ENCODE measurements around the gene NAP1L4.

NAP1L4 gene

DNA sequence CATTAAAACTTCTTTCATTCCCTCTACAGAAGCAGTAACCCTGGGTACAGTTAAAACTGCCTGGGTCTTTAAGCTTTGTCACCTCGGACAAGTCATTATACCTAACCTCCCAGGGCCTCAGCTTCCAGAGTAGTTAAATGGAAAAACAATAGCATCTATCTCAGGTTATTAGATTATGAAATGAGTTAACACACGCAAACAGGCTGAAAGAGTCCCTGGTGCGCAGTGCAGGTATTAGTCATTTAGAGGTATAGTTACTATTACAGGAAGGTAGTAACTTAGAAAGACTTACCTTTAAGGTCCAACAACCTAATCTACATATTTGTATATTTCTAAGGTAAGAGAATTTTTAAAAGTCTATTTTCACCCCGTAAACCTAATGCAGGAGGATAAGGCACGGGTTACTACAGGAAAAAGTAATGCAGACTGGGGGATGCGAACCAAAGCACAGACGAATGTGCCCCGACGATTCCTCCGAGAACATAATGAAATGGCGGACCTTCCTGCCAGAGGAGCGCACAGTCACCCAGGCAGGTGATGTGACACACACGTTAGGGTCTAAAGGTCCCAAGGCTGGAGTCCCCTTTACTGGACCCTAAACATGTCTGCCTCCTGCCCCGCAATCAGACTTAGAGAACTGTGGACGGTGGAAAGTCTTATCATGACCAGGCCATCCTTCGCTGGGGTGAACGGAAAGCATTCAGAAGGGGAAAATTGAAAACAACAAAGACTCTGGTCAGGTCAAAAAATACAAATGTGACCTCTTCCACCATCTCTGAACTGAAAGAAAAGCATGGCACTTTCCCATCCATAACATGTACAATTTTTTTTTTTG, 1.3 kb downstream of the NAP1L4 start:
- DNase-seq: peak; percentile 49

DNA sequence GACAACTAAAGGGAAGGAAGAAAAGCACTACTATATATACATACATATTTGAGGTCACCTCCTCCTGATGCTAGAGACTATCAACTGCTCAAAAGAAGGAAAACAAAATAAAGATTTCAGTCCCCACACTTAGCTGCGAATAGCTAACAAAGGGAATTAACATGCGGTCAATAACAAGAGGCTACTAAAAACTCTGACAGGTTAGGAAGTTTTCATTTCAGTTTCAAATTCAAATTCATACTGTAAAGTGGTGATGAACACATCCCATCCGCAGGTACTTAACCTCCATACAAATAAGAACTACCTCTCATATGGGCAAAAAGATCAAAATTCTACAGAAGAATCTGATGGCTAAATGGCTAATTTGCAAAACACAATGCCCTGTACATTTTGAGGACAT, 2.6 kb downstream of the NAP1L4 start:
- DNase-seq: no peak

DNA sequence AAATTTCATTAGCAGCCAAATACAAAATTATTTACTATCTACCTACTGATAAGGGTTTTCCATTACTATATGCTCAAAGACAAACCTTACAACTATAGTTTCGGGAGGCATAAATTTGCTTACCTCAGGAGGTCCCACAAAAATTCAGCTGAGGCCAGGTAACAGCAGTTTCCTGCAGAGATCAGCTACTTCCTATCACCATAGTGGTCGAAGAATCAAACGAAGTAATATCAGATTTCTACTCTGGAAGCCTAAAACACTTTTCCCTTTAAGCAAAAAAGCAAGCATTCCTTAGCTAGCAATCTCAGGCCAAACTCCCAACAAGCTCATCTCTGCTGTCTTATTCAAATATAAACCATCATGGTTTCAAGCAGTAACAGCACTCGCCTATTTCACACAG, 3.1 kb downstream of the NAP1L4 start:
- DNase-seq: no peak

DNA sequence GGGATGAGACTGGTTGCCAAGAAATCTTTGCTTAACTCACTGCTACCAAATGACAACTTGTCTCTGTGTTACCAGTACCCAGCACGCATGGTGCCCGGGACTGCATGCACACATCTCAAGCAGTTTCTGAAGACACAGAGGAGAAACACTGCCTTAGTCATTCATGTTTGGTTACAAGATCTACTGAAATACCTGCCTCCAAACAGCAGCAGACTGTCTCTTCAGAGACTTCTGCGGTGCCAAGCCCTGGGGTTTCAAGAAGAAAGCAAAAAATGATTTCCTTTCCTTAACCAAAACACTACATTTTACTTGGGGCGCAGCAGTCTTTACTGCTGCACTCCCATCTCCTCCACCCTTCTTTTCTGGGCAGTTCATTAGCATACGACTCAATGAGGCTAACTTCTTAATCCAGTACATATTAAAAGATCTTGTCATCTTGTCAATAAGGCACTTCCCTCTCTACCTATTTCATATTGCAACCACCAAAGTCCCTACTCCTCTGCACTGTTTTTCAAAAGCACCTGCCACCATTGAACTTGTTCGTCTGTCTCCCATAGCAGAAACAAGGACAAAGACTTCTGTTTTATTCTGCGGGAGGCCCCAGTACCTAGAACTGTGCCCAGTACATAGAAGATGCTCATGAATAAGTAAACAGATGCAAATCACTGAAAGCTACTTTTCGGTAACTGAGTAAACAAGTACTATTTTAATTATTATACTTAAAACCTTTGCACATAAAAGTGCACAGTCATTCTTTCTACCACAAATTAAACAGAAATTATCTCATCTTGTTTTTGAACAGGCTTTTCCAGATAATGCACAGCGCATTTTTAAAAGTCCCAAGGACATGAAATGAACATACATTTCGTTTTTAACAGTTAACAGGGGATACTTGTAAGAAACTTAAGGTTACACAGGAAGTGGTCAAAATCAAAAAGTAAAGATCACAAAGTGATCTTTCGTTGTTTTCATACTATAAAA, 4.0 kb downstream of the NAP1L4 start:
- DNase-seq: peak; percentile 34

DNA sequence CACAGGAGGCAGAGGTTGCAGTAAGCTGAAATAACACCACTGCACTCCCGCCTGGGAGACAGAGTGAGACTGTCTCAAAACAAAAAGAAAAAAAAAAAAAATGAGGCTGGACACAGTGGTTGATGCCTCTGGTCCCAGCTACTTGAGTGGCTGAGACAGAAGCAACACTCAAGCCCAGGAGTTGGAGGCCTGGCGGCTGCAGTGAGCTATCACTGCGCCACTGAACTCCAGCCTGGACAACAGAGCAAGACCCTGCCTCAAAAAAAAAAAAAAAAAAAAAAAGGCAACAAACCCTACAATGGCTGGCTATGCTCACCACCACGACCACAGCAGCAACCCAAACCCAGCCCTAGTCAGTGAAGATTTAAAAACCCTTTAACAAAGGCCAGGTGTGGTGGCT, 8.2 kb downstream of the NAP1L4 start:
- no peak for DNase-seq

DNA sequence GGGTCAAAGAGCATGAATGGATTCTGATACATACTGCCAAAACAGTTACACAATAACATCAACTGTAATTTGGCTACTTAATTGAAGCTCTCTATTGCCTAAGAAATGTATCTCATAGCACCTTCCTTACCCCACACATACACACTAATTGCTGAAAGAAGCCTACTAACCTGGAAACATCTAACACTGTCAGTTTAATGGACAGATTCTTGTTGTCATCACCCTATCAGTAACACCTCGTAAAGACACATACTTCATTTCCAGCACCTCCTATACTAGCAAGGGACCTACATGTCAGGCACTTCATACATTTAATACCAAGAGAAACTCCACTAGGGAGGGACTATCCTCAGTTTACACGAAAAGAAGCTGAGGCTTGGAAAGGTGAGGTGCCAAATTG, 9.9 kb downstream of the NAP1L4 start:
- DNase-seq: no peak

DNA sequence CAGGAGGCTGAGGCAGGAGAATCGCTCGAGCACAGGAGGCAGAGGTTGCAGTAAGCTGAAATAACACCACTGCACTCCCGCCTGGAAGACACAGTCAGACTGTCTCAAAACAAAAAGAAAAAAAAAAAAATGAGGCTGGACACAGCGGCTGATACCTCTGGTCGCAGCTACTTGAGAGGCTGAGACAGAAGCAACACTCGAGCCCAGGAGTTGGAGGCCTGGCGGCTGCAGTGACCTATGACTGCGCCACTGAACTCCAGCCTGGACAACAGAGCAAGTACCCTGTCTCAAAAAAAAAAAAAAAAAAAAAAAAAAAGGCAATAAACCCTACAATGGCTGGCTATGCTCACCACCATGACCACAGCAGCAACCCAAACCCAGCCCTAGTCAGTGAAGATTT, 11.0 kb downstream of the NAP1L4 start:
- DNase-seq: no peak

DNA sequence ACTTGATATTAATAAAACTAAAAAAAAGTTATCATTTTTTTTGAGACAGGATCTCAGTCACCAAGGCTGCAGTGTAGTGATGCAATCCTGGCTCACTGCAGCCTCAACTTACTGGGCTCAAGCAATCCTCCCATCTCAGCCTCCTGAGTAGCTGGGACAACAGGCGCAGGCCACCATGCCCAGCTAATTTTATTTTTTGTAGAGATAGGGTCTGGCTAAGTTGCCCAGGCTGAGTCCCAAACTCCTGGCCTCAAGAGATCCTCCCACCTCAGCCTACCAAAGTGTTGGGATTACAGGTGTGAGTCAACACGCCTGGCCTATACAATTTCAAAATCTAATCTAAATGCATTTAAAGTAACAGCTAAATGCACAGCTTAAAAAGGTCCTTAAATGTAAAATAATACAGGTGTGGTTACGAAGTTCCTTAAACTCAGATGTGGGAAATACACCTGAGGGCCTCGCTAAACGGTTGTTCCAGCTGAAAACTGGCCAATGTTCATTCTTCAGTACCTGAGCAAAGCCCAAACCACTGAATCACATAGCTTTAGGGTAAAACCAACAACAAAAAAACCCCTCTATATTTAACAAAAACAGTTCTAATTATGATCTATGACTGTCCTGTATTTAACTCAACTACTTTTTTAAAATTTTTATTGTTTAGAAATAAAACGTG, 11.8 kb downstream of the NAP1L4 start:
- DNase-seq: no peak

DNA sequence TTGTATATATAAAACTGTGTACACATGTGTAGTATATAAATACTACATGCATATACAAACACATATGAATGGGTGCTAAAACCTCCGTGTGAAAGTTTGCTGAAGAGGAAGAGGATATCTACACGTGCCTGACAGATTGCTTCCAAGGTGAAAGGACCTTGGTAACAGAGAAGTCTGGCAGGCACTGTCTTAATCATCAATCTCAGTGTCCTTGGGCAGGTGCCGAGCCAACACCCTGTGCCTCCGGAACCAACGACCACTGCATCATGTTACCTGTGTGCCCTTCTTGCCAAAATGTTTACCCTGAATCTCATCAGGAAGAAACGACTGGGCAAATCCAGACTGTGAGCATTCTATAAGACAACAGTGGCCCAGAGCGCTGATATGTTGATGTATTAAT, 15.0 kb downstream of the NAP1L4 start:
- no peak for DNase-seq

DNA sequence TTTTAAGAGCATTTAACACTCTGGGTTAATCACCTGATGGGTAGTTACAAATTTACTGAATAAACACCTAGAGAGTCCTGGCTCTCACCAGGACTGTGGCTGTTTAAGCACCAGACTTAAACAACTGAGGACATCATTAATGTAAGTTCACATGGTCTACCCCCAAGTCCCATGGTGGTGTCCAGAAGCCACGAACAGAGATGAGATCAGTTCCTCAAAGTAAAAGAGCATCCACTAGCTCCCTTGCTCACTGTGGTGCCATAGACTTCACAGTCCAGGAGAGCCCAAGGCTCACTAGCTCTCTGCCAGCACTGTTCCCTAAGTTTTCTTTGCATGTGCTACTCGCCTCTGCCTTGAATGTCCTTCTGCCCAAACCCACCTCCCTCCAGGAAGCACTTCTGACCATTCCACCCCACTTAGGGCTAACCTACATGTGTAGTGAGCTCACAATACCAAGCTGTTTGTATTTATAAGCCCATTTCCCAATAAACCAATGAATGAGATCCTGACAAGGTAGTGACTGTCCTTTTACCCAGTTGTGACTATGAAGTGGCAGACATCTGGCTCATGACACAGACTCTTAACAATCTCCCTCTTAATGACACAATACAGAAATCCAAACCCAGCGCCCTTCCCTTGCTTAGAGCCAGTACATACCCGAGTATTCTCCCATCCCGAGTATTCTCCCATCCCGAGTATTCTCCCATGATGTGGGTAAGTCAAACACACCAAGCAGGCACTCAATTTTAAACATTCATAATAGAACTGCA, 15.7 kb downstream of the NAP1L4 start:
- DNase-seq: no peak

DNA sequence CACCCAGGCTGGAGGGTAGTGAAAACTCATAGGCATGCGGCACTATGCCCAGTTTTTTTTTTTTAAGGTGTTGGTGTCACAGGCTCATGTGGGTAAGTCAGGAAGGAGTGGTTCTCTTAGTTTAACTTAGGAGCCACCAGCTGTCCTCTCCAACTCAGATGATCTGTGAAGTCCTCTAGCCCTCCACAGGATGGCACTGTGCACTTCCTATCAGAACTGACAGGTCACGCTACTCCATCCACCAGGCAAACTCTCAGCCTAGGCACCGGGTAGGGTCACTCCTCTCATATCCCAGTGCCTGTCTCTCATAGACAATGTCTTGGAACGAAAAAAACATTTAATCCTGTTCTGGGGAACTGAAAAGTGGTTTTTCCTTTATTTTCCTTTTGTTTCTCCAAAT, 16.5 kb downstream of the NAP1L4 start:
- peak; percentile 73 for DNase-seq

DNA sequence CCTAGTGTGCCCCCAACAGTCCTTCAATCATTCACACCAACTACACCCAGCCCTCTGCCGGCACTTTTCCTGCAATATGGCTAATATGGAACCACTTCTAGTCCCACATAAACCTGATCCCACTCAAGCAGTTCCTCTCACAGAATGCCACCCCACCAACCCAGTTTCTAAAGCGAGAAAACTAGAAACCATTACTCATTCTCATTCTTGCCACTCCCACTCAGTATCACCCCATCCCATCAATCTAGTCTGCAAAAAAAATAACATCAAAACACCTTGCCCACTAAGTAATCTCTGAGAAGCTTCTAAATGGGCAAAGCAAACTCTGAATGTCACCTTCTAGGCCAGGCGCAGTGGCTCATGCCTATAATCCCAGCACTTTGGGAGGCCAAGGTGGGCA, 17.9 kb downstream of the NAP1L4 start:
- DNase-seq: no peak

DNA sequence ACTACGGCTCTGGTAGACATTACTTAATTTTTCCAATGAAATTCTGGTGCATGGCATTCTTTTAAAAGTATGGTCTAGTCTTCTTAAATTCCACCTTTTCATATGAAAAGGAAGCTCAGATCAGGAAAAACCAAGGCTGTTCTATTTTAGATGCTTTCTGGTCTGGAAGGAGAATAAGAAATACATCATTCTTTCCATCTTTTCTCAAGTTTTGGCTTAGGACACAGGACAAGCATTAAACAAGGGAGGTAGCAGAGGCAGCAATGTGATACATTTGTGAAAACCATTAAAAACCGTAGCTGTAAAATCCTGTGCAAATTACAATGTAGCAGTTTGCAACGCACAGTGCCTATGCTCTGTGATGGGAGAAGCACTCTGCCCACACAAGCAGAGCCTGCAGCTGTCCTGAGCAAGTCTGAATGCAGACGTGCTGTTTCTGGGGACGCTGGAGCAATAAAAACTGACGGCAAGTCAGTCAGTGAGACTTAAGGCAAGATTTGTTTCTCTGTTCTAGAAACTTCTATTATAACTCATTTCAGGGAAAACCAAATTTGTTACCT, 23.7 kb downstream of the NAP1L4 start:
- DNase-seq: no peak

DNA sequence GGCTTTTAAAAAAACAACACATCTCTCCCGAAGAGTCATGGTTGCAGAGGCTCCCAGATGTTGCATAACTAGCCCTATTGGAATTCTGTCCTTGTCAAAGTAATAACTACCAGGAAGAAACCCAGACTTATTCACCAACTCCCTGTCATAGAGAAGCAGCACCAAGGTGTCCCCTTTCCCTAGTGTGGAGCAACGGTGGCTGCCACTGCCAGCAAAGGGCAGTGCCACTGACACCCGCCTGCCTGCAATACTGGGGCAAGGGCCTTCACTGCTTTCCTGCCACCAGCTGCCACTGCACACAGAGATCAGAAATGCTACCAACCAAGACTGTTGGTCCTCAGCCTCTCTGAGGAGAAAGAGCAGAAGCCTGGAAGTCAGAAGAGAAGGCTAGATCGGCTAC, 27.3 kb downstream of the NAP1L4 start:
- no peak for DNase-seq

DNA sequence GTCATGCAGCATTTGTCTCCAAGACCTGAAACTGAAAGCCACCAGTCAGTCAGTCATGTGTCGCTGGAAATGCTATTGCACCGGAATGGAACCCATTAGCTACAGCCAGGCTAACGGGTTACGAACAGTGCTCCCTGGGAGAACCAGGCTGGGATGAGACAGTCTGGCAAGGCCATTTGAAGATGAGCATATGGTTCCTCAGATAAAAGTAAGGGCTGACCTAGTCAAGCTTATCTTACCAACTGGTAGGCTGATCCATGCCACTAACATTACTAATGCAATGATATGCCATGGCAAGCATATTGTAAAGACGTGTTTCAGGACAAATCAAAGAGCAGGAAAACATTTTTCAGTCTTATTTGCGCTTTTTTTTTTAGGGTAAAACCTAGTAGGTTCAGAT, 28.4 kb downstream of the NAP1L4 start:
- DNase-seq: peak; percentile 90

DNA sequence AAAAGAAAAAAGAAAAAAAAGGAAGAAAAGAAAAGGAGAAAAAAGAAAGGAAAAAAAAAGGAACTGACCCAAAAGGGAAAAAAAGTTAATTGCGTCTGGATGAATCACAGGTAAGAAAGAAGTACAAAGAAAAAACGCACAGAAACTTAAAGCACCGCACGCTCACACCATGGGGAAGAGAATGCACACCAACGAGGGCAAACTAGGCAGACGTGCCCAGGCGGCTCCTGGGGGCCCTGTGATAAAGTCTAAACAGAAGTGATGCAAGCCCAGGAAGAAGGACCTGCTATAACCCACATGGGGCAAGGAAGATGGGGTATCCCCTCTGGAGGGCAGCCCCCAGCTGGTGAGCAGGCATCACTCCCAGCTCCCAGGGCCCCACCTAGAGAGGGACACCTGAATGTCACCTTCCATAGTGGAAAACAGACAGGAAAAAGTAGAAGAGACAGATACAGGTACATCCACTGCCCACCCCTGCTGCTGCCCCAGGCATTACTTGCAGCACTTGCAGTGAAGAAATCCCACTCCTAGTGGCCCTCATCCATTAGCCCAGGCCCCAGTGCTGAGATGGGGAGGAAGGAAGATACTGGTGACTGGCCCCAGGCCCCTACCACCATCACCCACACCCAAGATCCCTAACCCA, 28.9 kb downstream of the NAP1L4 start:
- no peak for DNase-seq

DNA sequence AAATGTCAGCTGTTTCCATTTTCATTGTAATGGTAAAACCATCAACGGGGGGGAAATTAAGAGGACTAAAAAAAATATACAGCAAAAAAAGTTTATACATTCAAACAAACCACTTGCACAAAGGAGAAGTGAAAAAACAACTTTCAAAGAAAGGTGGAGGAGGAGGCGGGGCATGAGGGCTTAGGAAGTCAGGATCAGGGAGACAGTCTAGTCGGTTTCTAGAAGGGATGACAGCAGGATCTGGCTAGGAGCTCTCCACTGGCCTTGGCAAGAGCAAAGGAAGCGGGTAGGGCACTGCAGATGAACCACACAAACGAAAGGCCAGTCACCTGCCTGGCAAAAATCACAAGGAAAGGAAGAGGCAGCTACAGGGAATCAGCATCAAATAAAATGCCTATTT, 31.0 kb downstream of the NAP1L4 start:
- DNase-seq: no peak

DNA sequence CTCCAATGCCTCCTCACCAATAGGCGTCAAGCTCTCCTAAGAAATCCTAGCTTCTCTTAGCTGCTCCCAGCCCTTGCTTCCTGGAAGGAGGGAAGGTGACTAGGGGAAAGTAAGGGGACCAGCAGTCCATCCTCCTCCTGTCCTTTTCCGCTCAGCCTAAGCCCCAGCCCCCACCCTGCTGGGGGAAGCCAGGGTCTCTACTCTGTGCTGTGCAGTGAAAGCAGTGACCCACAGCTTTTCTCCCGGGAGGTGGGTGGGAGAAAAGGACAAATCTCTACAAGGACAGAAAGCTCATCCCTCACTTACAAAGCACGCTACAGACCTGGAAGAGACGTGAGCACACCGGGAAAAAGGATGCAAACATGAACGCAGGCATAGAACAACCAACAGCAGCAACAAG, 32.0 kb downstream of the NAP1L4 start:
- no peak for DNase-seq

DNA sequence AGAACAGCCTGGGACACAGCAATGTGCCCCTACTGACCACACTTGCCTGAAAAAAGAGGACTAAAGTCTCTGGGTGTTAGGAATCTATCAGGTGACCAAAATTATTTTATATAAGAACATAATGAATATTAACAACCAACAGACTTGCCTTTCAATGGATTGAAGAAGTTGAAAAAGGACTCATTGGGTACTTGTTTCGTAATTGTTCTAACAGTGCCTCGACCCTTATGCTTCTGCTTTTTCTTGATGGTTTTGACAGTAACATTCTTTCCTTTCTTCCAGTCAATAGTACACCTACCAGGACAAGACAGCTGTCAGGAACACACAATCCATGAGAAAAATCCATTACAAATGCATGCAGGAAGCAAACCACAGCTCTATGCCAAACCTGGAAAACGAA, 33.9 kb downstream of the NAP1L4 start:
- no peak for DNase-seq

DNA sequence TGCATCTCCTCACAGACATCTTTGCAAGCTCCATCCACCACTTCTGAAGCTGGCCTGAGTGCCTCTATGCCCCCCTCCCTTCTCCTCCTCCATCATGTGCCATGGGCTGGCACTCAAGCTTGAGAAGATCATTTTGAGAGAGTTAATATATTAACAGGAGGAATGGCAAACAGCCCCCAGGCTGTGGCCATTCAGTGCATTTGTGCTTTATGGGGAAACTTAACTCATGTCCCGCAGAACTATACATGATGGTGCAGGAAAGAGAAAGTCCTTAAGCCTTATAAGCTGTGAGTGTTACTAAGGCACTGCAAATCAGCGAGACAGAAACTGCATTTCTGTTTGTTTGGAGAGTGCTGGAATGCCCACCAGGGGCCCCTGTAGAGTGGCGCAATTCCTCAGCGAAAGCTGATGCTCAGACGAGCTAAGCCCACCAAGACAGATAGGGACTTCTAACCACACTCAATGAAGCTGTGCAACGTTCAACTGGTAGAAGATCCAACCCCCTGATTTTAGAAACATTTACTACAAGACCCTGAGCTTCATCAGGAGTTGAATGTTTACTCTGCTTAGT, 36.1 kb downstream of the NAP1L4 start:
- DNase-seq: no peak

DNA sequence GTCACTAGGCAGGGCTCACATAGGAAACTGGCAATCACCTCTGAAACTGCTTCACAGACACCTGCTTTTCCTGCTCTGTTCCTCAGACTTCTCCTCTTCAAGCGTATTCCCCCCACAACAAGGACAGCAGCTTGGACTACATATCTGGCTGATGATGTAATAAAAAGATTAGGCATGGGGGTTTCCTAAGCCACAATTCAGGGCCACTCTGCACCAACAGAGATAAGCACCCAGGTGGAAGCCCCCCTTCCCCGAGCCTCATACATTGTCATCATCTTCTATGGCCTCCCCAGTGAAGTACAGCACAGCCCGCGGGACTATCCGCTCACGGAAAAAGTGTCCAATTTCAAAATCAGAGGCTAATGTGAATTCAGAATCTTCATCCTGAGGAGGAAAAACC, 37.9 kb downstream of the NAP1L4 start:
- DNase-seq: peak; percentile 32

All from hematopoietic multipotent progenitor cell treated with erythropoietin and hydrocortisone succinate and interleukin-3 and kit ligand, for 8 days (in vitro differentiated cells).